IMR-90 (cell line): Measurements from ENCODE around the gene THRAP3. TPM values are rescaled to one million over a fixed set of nuclear protein-coding genes. Genes with fewer than 3 reads are reported as not detected.

Experiments
- ATAC-seq: fragments of 200-7000 bp; cut with Tn5 transposase; 2 replicates; pipeline ENCODE4 v1.9.1; 2020; ENCODE audit warnings: low read depth, mild to moderate bottlenecking, moderate library complexity
- BruUV-seq: library from RNA; stranded (reverse); fragments of 400-500 nt; replicated peaks from 2 replicates; lab custom pipeline; 2021; lab: Mats Ljungman, UMichigan
- CTCF ChIA-PET: fragments of 300-600 bp; formaldehyde crosslinking; extraction: SDS; loops from one replicate; lab custom pipeline; 2021; ENCODE audit warnings: antibody characterized with exemption; lab: Yijun Ruan, JAX
- POLR2A ChIA-PET: fragments of 300-600 bp; sonication (Branson Sonifier 250); formaldehyde crosslinking; loops from one replicate; lab custom pipeline; 2022; ENCODE audit warnings: antibody characterized with exemption; ENCODE audit not compliant: unreplicated experiment; lab: Charles Lee
- DNase-seq: peaks from one replicate; pipeline ENCODE4 v3.0.0; 2013
- H2AFZ ChIP-seq: replicated peaks from 2 replicates; pipeline ENCODE3; 2013; ENCODE audit warnings: low read length, mild to moderate bottlenecking; ENCODE audit not compliant: poor library complexity
- H2AK5ac ChIP-seq: 2 replicates; pipeline ENCODE4 v1.6.1; 2013; ENCODE audit warnings: low read depth, low read length, inconsistent platforms
- H2AK9ac ChIP-seq: replicated peaks from 2 replicates; pipeline ENCODE3; 2013; ENCODE audit warnings: mild to moderate bottlenecking, low read depth, low read length, moderate library complexity; ENCODE audit not compliant: poor library complexity
- H2BK120ac ChIP-seq: 2 replicates; pipeline ENCODE4 v1.6.1; 2013; ENCODE audit warnings: low read depth, low read length, inconsistent platforms
- H2BK15ac ChIP-seq: 3 replicates; pipeline ENCODE4 v1.6.1; 2013; ENCODE audit warnings: low read depth, low read length, inconsistent platforms
- H2BK20ac ChIP-seq: 2 replicates; pipeline ENCODE4 v1.6.1; 2013; ENCODE audit warnings: low read depth, mild to moderate bottlenecking, inconsistent platforms, low read length, moderate library complexity
- H2BK5ac ChIP-seq: 2 replicates; pipeline ENCODE4 v1.6.1; 2013; ENCODE audit warnings: mild to moderate bottlenecking, low read depth, low read length, inconsistent platforms; ENCODE audit not compliant: poor library complexity, severe bottlenecking
- H3K14ac ChIP-seq: replicated peaks from 2 replicates; pipeline ENCODE4 v1.6.1; 2013; ENCODE audit warnings: low read depth, low read length, inconsistent platforms
- H3K18ac ChIP-seq: 2 replicates; pipeline ENCODE4 v1.6.1; 2013; ENCODE audit warnings: low read depth, low read length, control low read depth
- H3K23ac ChIP-seq: 2 replicates; pipeline ENCODE4 v1.6.1; 2013; ENCODE audit warnings: low read depth, low read length, inconsistent platforms
- H3K27ac ChIP-seq: 2 replicates; pipeline ENCODE4 v1.5.1; 2013; ENCODE audit warnings: mild to moderate bottlenecking, control low read depth, low read length; ENCODE audit not compliant: insufficient read depth
- H3K27me3 ChIP-seq: 2 replicates; pipeline ENCODE4 v1.6.1; 2013; ENCODE audit warnings: low read length; ENCODE audit not compliant: control insufficient read depth, insufficient read depth
- H3K36me3 ChIP-seq: 2 replicates; pipeline ENCODE4 v1.6.1; 2013; ENCODE audit warnings: low read length, mixed read lengths; ENCODE audit not compliant: control insufficient read depth, insufficient read depth
- H3K4ac ChIP-seq: 2 replicates; pipeline ENCODE4 v1.6.1; 2013; ENCODE audit warnings: low read depth, low read length, inconsistent platforms
- H3K4me1 ChIP-seq: 2 replicates; pipeline ENCODE4 v1.6.1; 2013; ENCODE audit warnings: low read length, mixed read lengths; ENCODE audit not compliant: control insufficient read depth, insufficient read depth
- H3K4me2 ChIP-seq: 2 replicates; pipeline ENCODE4 v1.6.1; 2013; ENCODE audit warnings: low read depth, mild to moderate bottlenecking, control low read depth, low read length, moderate library complexity
- H3K4me3 ChIP-seq: 2 replicates; pipeline ENCODE4 v1.5.1; 2013; ENCODE audit warnings: low read depth, mild to moderate bottlenecking, control low read depth, low read length, moderate library complexity; ENCODE audit not compliant: insufficient read depth
- H3K56ac ChIP-seq: 2 replicates; pipeline ENCODE4 v1.6.1; 2013; ENCODE audit warnings: low read length, inconsistent platforms; ENCODE audit not compliant: insufficient read depth; ENCODE audit errors: extremely low read depth
- H3K79me1 ChIP-seq, 2 experiments: 2 replicates each; pipeline ENCODE4 v1.6.1; 2013; ENCODE audit warnings: low read length in 2 of 2, inconsistent platforms in 1 of 2, low read depth in 1 of 2
- H3K9ac ChIP-seq: 2 replicates; pipeline ENCODE4 v1.6.1; 2013; ENCODE audit warnings: low read depth, low read length, control low read depth
- H3K9me1 ChIP-seq: 2 replicates; pipeline ENCODE4 v1.6.1; 2013; ENCODE audit warnings: low read length, inconsistent platforms; ENCODE audit not compliant: insufficient read depth
- H3K9me3 ChIP-seq: 2 replicates; pipeline ENCODE4 v1.6.1; 2013; ENCODE audit warnings: low read length; ENCODE audit not compliant: control insufficient read depth, insufficient read depth
- H4K20me1 ChIP-seq: 2 replicates; pipeline ENCODE4 v1.6.1; 2013; ENCODE audit warnings: low read length, inconsistent platforms; ENCODE audit not compliant: insufficient read depth
- H4K5ac ChIP-seq: 2 replicates; pipeline ENCODE4 v1.6.1; 2013; ENCODE audit warnings: mild to moderate bottlenecking, low read depth, low read length, control low read depth
- H4K8ac ChIP-seq, 2 experiments: 2 replicates each; pipeline ENCODE4 v1.6.1; 2013; ENCODE audit warnings: low read depth in 2 of 2, low read length in 2 of 2, control low read depth in 1 of 2, inconsistent platforms in 1 of 2
- H4K91ac ChIP-seq: 2 replicates; pipeline ENCODE4 v1.6.1; 2013; ENCODE audit warnings: low read depth, low read length, inconsistent platforms; ENCODE audit not compliant: insufficient read depth
- BHLHE40 ChIP-seq: fragments of 150-350 bp; IDR thresholded peaks from 2 replicates; pipeline ENCODE4 v1.6.1; 2016; ENCODE audit warnings: mild to moderate bottlenecking, low read depth, low read length
- CEBPB ChIP-seq: IDR thresholded peaks from 2 replicates; pipeline ENCODE4 v1.6.1; 2012; ENCODE audit warnings: low read depth, low read length, improper control_type of control experiment
- FOS ChIP-seq: fragments of 150-350 bp; IDR thresholded peaks from 2 replicates; pipeline ENCODE4 v1.6.1; 2016; ENCODE audit warnings: low read depth, low read length
- MAFK ChIP-seq: IDR thresholded peaks from 2 replicates; pipeline ENCODE4 v1.6.1; 2012; ENCODE audit warnings: low read depth, low read length, improper control_type of control experiment
- RAD21 ChIP-seq: IDR thresholded peaks from 2 replicates; pipeline ENCODE4 v1.6.1; 2012; ENCODE audit warnings: low read length, improper control_type of control experiment
- WGBS, 2 experiments: methylation state at CpG; one replicate each; pipeline versions ENCODE4 v1.1.5 to v1.1.7; 2013; ENCODE audit warnings: missing lambda C conversion rate in 2 of 2; ENCODE audit not compliant: insufficient read length in 1 of 2; ENCODE audit errors: extremely low coverage in 2 of 2; 5-methylcytosine and 5-hydroxymethylcytosine counted together
- dilution Hi-C: fragments of 300-500 bp; cut with HindIII; formaldehyde crosslinking; loops from one replicate; pipeline ENCODE4 v1.14.3; 2018; ENCODE audit warnings: low sequenced_read_pairs; ENCODE audit not compliant: unreplicated experiment
- in situ Hi-C: fragments of 300-500 bp; cut with MboI; formaldehyde crosslinking; loops from 3 replicates; pipeline ENCODE4 v1.14.3; 2019; ENCODE audit warnings: low sequenced_read_pairs, inconsistent platforms, mixed read lengths
- intact Hi-C: fragments of 100-400 bp; cut with micrococcal nuclease; formaldehyde crosslinking; loops from 2 replicates; pipeline ENCODE4 v1.10.0; 2022
- polyA plus RNA-seq, 3 experiments: library from polyadenylated mRNA; depleted of rRNA; stranded (reverse); fragments of >200 nt; gene quantifications; 2 replicates each; pipeline ENCODE4 v1.2.3, GENCODE V29; 2012; ENCODE audit warnings: low replicate concordance in 1 of 3
- total RNA-seq: library from RNA; depleted of rRNA; stranded (reverse); fragments of >200 nt; gene quantifications from 2 replicates; pipeline ENCODE4 v1.2.3, GENCODE V29; 2012
- TF ChIP-seq, protein P1 (sequence below): fragments of 150-350 bp; IDR thresholded peaks from 2 replicates; pipeline ENCODE4 v1.6.1; 2017; ENCODE audit warnings: mild to moderate bottlenecking, antibody characterized with exemption, low read length, low read depth
- TF ChIP-seq, protein P2 (sequence below): fragments of 150-350 bp; IDR thresholded peaks from 2 replicates; pipeline ENCODE4 v1.6.1; 2016; ENCODE audit warnings: low read depth, mild to moderate bottlenecking, low read length, moderate library complexity, borderline replicate concordance

Gene THRAP3
- total and polyA plus RNA-seq, 2 of the 4 experiments (the other 2 are of a cell fraction), result 60.6 to 66.5 TPM

DNA sequence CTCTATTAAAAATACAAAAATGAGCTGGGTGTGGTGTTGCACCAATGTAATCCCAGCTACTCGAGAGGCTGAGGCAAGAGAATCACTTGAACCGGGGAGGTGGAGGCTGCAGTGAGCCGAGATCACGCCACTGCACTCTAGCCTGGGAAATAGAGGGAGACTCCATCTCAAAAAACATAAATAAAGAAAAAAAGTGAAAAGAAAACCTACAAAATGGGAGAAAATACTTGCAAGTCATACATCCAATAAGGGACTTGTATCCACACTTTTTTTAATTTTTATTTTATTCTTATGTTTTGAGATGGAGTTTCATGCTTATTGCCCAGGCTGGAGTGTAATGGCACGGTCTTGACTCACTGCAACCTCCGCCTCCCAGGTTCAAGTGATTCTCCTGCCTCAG lies 52.4 kb downstream of the THRAP3 start:
- Histone ChIP-seq H4K20me1 (peaks cover 54% of the 10 kb centered on the region), H3K23ac (no peak overlapping the region), H2AK9ac (no peak overlapping the region), H3K27me3 (no peaks in the 10 kb centered on the region), H3K27ac (no peak overlapping the region), H3K9me3 (no peaks in the 10 kb centered on the region), H3K4me1 (0 out of 2 replicates have a peak, but pooled peaks cover 1% of the 10 kb centered on the region), H2BK15ac (no peak overlapping the region), H3K79me1 (peaks cover 19 to 52% of the 10 kb centered on the region in 2 experiments), H4K8ac (no peak overlapping the region), H2AK5ac (no peak overlapping the region), H4K91ac (no peak overlapping the region), H3K4ac (no peak overlapping the region), H2AFZ (no peak overlapping the region), H2BK120ac (no peak overlapping the region), H3K14ac (no peak overlapping the region), H3K9me1 (no peaks in the 10 kb centered on the region; the same call in 1 of the 2 replicates), H3K4me3 (no peak overlapping the region), H2BK5ac (no peak overlapping the region), H3K18ac (no peak overlapping the region), H3K56ac (no peak overlapping the region), H3K36me3 (peaks cover 10% of the 10 kb centered on the region), H2BK20ac (no peak overlapping the region), H4K5ac (no peak overlapping the region), H3K4me2 (no peak overlapping the region), H3K9ac (no peak overlapping the region)
- DNase-seq (no peak), ATAC-seq (no peak)
- in situ Hi-C loops (no loop called here), dilution Hi-C loops (no loop called here), intact Hi-C loops (no loop called here)
- BruUV-seq, result no TSS peak
- ChIA-PET CTCF (no interaction called here), POLR2A (interaction anchor here (0.6 kb wide), 1 partner anchor 53 kb away, joined by 7 read pairs; the partner anchor contains the start of gene THRAP3)
- TF ChIP-seq RAD21 (no peak), CEBPB (no peak), FOS (no peak), MAFK (no peak), BHLHE40 (no peak)
- TF ChIP-seq, protein P1, sequence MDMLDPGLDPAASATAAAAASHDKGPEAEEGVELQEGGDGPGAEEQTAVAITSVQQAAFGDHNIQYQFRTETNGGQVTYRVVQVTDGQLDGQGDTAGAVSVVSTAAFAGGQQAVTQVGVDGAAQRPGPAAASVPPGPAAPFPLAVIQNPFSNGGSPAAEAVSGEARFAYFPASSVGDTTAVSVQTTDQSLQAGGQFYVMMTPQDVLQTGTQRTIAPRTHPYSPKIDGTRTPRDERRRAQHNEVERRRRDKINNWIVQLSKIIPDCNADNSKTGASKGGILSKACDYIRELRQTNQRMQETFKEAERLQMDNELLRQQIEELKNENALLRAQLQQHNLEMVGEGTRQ, result no peak
- TF ChIP-seq, protein P2, sequence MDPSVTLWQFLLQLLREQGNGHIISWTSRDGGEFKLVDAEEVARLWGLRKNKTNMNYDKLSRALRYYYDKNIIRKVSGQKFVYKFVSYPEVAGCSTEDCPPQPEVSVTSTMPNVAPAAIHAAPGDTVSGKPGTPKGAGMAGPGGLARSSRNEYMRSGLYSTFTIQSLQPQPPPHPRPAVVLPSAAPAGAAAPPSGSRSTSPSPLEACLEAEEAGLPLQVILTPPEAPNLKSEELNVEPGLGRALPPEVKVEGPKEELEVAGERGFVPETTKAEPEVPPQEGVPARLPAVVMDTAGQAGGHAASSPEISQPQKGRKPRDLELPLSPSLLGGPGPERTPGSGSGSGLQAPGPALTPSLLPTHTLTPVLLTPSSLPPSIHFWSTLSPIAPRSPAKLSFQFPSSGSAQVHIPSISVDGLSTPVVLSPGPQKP, result no peak
- WGBS, 2 experiments, result no CpG with 5 or more reads among the region's 6 CpGs
